8988T (cell line): ENCODE results near the gene OR12D3.
"Not testable (repeated sequence)": the region's sequence is repeated elsewhere in the genome, so short reads cannot be mapped to it uniquely, and the experiment has no call there.

Source experiments
- DNase-seq: peaks from one replicate; pipeline ENCODE4 v3.0.0; 2011

The OR12D3 gene

GRCh38 chr6:29375191-29375590, at the start of gene OR12D3:
Gene OR12D3, minus strand, starts transcription at chr6:29375291. Its CDS starts 4 bp downstream, at chr6:29375287.
- no peak for DNase-seq

GRCh38 chr6:29424575-29424974, 49.5 kb upstream of the OR12D3 start:
- no peak for DNase-seq

- no peak for DNase-seq
Measured at GRCh38 chr6:29424168-29424567, 49.1 kb upstream of the OR12D3 start.

- no peak for DNase-seq
Measured at GRCh38 chr6:29419516-29419915, 44.4 kb upstream of the OR12D3 start.

GRCh38 chr6:29414588-29414987, 39.5 kb upstream of the OR12D3 start, which contains the start of gene OR12D1:
Gene OR12D1, plus strand, starts transcription at chr6:29414928.
- DNase-seq = no peak

GRCh38 chr6:29403801-29404200, 28.7 kb upstream of the OR12D3 start:
- DNase-seq = no peak

GRCh38 chr6:29399525-29399924, 24.4 kb upstream of the OR12D3 start:
- no peak for DNase-seq

GRCh38 chr6:29395331-29395730, 20.2 kb upstream of the OR12D3 start, which contains the start of gene OR12D2:
Gene OR12D2, plus strand, starts transcription at chr6:29395631. Its CDS starts 1,069 bp downstream, at chr6:29396700.
- no peak for DNase-seq

- no peak for DNase-seq
Measured at GRCh38 chr6:29388533-29388932, 13.4 kb upstream of the OR12D3 start.

GRCh38 chr6:29376003-29376402, 912 bp upstream of the OR12D3 start:
- no peak for DNase-seq

GRCh38 chr6:29368765-29369164, 6.3 kb downstream of the OR12D3 start, which contains the start of gene OR5V1:
Gene OR5V1, minus strand, starts transcription at chr6:29368865. Its CDS starts 12,670 bp downstream, at chr6:29356195.
- no peak for DNase-seq

- no peak for DNase-seq
Measured at GRCh38 chr6:29355603-29356002, 19.5 kb downstream of the OR12D3 start.

GRCh38 chr6:29354980-29355379, 20.1 kb downstream of the OR12D3 start:
- DNase-seq = no peak

GRCh38 chr6:29349348-29349747, 25.7 kb downstream of the OR12D3 start:
- not testable (repeated sequence) for DNase-seq

- DNase-seq = no peak
Measured at GRCh38 chr6:29345380-29345779, 29.7 kb downstream of the OR12D3 start.

- no peak for DNase-seq
Measured at GRCh38 chr6:29336269-29336668, 38.8 kb downstream of the OR12D3 start.

- no peak for DNase-seq
Measured at GRCh38 chr6:29332676-29333075, 42.4 kb downstream of the OR12D3 start.

- no peak for DNase-seq
Measured at GRCh38 chr6:29325777-29326176, 49.3 kb downstream of the OR12D3 start.
